ENCODE data around the gene CEP95.

CEP95 gene

DNA sequence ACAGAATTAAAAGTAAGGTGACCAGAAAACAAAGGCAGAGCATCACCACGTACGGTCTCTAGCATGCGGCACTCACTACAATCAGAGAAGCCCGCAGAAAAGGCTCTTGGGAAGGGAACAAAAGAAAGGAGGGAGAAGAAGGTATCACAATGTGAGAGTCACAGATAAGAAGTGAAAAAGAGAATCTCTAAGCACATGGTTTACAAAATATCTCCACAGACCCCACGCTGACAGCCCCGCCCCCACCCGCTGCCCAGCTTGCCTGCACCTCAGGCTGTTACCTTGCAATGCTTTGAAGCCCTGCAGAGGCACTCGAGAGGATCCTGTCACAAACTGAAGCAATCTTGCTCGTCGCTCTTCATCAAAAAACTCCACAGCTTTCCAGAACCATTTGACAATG lies 40.5 kb downstream of the CEP95 start:
- TF ChIP-seq, protein P1, sequence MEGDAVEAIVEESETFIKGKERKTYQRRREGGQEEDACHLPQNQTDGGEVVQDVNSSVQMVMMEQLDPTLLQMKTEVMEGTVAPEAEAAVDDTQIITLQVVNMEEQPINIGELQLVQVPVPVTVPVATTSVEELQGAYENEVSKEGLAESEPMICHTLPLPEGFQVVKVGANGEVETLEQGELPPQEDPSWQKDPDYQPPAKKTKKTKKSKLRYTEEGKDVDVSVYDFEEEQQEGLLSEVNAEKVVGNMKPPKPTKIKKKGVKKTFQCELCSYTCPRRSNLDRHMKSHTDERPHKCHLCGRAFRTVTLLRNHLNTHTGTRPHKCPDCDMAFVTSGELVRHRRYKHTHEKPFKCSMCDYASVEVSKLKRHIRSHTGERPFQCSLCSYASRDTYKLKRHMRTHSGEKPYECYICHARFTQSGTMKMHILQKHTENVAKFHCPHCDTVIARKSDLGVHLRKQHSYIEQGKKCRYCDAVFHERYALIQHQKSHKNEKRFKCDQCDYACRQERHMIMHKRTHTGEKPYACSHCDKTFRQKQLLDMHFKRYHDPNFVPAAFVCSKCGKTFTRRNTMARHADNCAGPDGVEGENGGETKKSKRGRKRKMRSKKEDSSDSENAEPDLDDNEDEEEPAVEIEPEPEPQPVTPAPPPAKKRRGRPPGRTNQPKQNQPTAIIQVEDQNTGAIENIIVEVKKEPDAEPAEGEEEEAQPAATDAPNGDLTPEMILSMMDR (IDR thresholded peaks at IDR 0.05; ENCODE audit: low read depth, low read length) = no peak
- no peak overlapping the region for H3K4me3 ChIP-seq (ENCODE audit: low read depth, low read length)

DNA sequence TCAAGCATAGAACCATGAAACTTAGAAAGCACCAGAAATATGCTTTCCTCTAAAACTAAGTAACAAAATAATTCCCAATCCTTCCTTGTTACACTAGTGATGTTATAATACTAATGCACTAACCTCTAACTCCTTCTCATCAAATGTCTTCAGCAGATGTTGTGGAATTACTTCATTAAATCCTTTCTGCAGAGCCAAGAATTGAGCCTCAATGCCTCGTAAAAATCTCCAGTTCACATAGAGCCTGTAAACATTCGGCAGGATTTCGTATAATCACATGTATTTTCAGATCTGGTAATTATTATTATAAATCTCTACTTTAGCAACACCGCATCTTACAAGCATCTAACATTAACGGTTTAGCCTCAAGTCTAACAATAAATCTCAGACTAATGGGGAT lies 44.7 kb downstream of the CEP95 start:
- TF ChIP-seq, protein P1 (IDR thresholded peaks at IDR 0.05; ENCODE audit: low read depth, low read length) = no peak
- no peak overlapping the region for H3K4me3 ChIP-seq (ENCODE audit: low read depth, low read length)

DNA sequence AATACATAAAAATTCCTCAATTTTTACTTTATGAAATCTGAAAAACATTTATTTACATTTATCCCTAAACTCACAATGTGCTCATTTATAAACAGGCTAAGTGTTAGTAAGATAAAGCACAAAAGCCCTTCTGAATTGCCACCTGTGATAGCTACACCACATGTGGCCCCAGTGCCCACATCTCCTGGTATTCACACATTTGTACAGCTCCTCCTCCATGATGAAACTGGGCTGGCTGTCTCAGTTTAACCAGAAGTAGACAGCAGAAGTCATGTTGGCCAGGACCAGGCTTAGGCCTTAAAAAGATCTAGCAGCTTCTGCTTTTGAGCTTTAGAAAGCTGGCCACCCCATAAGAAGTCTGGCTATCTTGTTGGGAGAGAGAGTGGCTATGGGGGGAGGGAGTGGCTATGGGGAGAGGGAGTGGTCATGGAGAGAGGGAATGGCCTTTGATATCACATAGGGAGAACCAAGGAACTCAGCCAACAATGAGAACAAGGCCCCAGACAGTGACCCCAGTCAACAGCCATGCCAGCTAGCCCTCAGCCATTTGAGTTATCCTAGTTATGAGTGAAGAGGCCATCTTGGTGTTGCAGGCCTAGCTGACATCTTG lies 47.4 kb downstream of the CEP95 start:
- TF ChIP-seq, protein P1 (IDR thresholded peaks at IDR 0.05; ENCODE audit: low read depth, low read length) = no peak
- no peak overlapping the region for H3K4me3 ChIP-seq (ENCODE audit: low read depth, low read length)

DNA sequence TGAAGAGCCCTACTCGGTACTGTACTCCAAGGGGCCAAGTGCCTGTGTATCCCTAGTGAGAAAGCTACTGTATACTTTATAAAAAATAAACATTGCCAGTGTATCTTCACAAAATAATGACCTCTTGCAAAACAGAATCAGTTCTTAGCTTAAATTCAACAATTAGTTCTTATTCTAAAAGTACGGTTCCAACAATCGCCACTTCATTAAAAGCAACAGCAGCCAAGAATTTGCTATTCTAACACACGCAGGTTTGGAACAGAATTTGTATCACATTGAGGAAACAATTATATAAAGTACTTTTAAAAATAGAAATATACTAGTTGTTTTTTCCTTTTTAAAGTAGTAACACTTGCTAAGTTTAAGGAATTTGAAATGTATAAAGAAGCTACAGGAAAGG lies 48.5 kb downstream of the CEP95 start:
- TF ChIP-seq, protein P1 (IDR thresholded peaks at IDR 0.05; ENCODE audit: low read depth, low read length) = no peak
- H3K4me3 ChIP-seq (ENCODE audit: low read depth, low read length) = no peak overlapping the region

DNA sequence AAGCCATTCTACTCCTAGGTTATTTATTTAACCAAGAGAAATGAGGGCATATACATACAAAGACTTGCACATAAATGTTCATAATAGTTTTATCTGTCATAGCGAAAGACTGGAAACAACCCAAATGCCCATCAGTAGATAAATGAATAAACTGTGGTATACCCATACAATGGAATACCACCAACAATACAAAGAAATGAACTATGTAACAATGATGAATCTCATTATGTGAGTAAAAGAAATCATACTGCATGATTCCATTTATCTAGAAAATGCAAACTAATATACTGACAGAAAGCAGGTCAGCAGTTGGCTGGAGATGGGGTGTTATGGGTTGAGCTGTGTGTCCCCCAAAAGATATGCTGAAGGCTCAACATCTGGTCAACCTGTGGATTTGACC lies 57.3 kb downstream of the CEP95 start:
- TF ChIP-seq, protein P1 (IDR thresholded peaks at IDR 0.05; ENCODE audit: low read depth, low read length) = no peak
- no peak overlapping the region for H3K4me3 ChIP-seq (ENCODE audit: low read depth, low read length)

DNA sequence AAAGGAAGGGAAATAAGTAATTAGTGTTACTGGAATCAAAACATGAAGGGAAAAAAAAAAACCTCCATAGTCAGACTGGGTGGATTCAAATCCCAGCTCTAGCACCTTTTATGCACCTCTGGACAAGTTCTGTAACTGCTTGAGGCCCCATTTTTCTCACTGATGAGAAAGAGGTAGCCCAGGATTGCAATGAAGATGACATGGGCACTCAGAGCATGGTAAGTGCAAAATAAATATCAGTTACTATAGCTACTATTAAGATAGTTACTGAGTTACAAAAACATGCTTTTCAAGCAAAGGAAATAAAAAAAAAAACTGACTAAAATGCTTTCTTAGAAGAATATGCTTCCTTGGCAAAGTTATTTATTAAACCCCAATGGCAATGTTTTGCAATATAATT lies 58.8 kb downstream of the CEP95 start:
- TF ChIP-seq, protein P1 (IDR thresholded peaks at IDR 0.05; ENCODE audit: low read depth, low read length) = no peak
- H3K4me3 ChIP-seq (ENCODE audit: low read depth, low read length) = no peak overlapping the region

DNA sequence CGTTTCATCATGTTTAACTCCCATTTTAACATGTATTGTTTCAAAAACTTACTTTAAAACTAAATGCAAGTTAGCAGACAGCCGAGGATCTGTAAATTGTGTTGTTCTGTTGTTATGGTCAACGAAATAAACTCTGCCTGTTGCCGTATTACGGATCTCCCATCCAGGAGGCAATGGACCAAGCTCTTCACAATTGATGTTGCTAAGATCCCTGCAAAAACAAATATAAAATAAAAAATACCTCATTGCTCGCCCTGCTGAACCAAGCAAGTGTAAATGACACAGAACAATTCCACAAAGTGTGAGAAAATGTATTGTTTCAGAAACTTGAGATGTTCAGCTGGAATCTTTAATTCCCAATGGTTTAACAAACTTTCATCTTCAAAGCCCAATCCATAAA lies 65.0 kb downstream of the CEP95 start:
- TF ChIP-seq, protein P1 (IDR thresholded peaks at IDR 0.05; ENCODE audit: low read depth, low read length) = no peak
- no peak overlapping the region for H3K4me3 ChIP-seq (ENCODE audit: low read depth, low read length)
